ELF-1 (cell line): ENCODE measurements around the gene IL17F.

Experiments used
- DNase-seq: peaks from one replicate; pipeline ENCODE4 v3.0.0-alpha.2; 2016; ENCODE audit warnings: low read depth, low spot score

The IL17F gene

DNA sequence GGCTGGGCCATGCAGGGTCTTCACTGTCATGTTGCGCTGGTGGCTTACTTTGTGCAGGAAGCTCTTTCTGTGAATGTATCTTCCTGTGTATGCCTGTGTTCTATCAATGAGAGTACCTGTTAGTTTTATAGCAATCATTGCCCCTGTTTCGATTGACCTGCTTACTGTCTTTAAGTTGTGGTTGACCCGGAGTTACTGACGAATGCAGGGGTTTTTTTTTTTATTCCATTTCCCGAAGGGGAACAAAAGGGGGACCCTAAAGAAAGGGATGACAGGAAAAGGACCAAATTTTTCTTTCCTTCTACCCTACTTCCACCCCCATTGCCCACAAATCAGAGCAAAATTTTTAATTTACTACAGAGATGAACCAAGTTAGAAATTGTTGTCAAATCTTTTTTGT lies at the start of gene IL17F:
Gene IL17F (minus strand): TSS at position 101 of the 400 bp plus-strand sequence. CDS start 71 bp downstream, at position 30.
- no peak for DNase-seq

DNA sequence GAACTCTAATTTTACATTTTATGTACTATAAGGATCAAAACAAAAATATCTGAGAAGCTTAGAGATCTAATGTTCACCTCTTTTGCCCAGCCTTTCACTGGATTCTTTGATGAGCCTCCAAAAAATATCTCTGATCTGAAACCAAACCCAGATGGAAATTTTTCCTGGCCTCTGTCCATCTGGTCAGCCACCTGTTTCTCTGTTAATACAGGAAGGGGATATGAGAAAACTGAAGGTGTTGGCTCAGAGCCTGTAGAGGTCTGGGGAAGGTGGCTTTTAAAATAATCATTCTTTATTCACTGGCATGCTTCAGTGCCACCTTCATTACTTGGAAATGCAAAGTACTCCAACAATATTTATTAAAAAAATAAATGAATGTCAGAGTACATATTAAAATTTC lies 48.8 kb upstream of the IL17F start:
- no peak for DNase-seq

DNA sequence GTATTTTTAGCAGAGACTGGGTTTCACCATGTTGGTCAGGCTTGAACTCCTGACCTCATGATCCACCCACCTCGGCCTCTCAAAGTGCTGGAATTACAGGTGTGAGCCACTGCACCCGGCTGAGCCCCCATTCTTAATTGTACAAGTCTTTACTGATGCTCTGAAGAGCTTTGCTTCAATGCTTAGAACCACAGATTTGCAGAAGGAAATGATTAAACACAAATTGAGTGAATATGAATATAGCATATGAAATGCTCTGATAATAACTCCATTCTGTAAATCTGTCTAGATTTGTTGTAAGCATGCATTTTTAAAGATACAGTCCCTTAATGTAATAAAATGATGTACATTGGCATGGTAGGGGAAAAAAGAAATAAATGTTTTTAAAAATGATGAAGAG lies 44.5 kb upstream of the IL17F start:
- DNase-seq = no peak

DNA sequence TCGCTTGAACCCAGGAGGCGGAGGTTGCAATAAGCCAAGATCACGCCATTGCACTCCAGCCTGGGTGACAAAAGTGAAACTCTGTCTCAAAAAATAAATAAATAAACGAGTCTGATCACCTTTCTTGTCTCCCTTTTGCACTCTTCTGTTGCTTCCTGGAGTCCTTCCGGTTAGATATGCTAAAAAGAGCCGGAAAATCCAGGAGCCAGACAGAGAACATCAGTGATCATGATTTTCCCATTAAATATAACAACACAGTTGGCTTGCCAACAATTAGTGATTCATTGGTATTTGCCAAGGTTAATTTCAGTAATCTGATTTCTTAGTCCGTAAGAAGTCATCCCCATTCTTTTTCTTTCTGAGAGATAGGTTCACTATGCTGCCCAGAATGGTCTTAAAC lies 43.9 kb upstream of the IL17F start:
- no peak for DNase-seq

DNA sequence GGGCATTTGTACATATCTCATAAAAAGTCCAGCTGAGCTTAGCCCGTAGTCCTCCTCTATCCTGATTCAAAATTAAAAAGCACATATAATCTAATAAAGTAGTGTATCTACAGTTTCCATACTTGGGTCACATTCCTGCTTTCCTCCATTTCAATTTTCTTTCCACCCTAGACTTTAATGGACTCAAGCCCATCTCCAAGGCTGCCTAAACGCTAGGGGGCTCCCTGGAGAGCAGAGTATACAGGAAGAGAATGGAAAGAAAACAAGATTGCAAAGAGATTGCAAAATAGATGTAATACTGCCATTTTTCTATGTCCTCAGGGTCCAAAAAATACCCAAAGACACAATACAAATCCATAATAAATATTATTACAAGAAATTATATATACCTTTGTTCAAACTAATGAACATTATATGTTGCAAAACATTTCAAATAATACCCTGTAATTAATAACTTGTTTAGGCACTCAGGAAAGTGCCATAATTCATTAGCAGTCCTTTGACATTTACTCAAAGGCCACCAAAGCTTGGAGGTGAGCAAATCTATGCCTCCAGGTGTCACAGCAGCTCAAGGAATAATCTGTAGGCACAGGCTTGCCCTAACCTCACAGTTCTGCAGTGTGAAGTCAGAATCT lies 42.6 kb upstream of the IL17F start:
- DNase-seq = peak; percentile 46

DNA sequence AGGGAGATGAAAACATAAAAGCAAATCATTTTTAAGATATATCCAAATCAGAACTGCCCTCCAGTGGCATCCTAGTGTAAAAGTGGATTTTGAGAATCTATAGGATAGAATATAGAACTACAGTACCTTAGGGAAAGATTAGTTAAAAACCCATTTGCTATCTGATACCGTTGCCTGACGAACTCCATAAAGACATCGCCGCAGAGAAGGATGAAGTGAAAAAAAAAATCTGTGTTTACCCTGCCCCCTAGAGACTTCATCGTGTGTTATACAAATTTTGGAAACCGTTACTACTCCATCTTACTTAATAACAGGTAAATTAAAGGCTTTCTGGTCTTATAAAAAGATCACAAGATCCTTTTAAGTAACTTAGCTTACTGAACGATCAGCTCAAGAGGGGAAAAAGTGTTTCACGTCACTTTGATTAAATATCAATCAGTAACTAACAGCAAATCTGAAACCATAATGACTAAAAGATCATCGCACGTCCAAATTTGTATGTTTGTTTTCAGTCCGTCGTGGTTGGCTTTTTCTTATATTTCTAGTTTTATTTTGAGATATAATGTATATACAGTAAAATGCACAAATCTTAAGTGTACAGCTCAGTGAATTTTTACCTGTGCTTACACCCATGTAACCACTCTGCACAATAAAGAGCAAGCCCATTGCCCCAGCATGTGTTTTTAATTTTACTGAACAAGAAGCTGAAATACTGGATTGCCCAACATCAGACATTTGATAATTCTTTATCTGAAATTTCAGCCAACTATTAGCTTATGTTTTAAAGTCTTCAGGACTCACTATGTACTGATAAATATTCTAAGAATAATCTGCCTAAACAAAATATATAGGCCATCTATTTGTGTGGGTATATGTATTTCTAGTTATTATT lies 41.1 kb upstream of the IL17F start:
- DNase-seq = peak; percentile 26

DNA sequence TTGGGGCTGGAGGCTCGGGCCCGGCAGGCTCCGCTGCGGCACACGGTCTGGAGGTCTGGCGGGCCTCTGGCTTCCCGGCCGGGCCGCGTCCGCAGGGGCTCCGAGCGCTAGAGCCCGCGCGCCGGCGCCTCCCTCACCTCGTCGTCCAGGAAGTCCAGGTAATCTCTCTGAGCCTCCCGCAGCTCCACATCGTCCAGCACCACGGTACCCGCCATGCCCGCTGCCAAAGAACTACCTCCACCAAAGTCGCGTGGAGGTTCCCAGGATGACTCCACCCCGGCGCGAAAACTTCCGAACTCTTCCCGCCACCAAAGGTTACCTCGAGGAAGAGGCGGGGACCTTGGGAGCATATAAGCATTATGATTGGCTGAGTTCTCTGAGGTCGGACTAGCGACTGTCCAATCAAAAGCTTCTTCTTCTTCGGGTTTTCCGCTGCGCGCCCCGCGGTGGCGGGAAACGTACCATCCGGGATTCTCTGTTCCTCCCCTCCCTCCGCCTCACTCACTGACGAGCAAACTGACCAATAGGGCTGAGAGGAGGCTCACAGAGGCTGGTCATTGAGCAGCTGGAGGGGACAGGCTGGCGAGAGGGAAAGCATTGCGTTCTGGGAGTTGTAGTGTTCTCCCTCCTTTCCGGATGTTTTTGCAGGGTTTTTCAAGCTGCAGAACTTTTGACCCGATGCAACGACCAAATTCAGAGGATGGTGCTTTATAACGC lies 40.3 kb upstream of the IL17F start, which contains the start of gene MCM3:
Gene MCM3 (minus strand): TSS at position 283 of the 717 bp plus-strand sequence. CDS start 68 bp downstream, at position 215.
- peak; percentile 100 for DNase-seq

DNA sequence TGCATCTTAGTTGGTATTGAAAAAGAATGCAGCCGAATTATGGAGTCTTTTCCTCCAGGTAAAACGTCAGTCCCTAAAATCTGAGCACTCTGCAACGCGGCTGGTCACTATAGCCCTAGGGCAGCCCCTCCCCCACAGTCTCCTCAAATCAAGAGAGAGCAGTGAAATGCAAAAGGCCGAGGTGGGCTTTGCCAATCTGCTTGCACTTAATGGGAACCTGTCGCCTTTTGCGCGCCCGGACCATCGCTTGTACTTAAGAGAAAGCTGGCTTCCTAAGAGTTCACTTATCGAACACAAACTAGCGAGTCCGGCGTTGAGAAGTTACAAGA lies 39.8 kb upstream of the IL17F start:
- DNase-seq = peak; percentile 91

DNA sequence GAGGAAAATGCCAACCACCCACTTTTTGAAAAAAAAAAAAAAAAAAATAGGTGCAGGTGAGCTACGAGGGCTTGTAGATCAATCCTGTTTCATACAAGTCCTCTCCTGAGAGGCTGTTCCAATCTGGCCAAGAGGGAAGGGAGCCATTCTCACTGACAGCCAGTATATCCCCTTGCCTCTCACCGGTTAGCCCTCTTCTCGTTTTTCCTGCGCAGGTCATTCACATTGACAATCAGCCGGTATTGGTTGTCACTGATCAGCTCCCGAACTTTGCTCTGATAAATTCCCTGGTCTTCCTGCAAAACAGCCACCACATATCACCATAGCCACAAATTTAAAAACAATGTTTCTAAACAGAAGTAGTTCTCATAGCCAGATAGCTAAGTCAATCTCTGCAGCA lies 38.8 kb upstream of the IL17F start:
- DNase-seq = no peak

DNA sequence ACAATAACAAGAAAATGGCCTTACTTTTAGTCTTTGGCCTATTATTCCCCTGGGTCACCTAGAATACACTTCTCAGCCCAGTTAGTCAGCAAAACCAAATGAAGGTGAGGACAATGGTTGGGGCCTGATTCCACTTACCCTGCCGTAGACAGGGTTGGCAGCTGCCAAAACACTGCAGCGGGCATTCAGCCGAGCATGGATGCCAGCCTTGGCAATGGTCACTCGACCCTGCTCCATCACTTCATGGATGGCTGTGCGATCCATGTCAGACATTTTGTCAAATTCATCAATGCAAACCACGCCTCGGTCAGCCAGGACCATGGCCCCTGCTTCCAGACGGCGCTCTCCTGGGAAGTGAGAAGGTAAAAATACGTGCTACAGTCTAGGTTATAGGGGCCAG lies 31.8 kb upstream of the IL17F start:
- no peak for DNase-seq

DNA sequence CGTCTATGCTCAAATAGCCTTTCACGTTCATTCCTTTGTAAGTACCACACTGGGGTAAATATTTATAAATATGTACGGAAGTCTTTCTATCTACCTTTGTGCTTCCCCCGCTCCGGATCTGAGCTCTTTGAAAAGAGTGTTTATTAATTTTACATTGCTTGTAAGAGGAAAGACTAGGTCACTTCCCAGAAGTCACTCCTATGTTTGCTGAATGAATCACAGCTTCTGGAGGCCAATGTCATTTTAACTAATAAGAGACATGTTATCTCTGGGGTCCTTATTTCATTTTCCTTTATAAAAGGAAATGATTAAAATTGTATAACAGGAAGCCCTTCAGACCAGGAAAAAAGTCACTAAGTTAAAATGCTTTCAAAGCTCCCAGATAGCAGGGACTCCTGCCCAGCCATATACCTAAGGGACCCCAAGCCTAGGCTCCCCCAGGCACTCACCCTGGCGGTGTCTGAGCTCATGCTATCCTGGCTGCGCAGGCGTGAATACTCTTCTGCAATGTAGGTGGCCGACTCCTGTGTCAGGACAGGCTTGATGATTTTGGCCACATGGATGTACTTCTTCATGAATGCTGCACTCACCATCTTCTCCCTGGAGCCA lies 27.7 kb upstream of the IL17F start:
- no peak for DNase-seq

DNA sequence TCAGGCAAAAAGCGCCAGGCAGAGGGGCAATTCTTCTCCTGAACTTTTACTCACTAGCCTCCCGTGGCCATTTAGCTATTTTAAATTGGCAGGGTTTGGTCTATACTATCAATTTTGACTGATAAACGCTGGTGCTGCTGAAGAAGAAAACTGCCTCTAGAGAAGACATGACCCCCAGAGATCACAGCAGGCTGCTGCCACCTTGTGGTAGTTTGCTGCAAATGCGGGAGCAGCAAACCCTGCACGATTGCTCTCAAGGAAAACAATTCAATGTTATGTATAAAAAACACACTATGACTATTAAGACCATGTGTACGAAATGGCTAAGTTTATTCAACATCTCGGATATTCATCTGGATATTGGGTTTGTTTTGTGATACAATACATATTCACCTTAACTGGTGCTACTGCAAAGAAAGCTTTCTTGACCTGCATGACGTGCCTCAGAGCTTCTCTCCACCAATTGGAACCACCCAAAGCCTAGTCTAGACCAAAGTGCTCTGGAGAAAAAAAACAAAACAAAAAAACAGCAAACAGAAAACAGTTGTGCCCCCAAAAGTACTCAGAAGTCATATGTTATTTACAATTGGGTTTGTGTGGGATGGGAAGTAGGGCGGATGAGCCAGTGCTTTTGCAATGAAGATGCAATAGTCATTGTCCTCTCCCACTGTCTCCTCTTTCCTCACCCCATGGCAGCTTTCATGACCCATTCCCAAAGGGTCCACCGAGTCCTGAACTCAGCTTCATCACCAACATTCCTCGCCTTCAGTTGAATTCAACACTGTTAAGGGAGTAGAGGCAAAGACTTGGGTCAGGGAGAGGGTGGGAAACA lies 19.6 kb upstream of the IL17F start:
- DNase-seq = peak; percentile 77

DNA sequence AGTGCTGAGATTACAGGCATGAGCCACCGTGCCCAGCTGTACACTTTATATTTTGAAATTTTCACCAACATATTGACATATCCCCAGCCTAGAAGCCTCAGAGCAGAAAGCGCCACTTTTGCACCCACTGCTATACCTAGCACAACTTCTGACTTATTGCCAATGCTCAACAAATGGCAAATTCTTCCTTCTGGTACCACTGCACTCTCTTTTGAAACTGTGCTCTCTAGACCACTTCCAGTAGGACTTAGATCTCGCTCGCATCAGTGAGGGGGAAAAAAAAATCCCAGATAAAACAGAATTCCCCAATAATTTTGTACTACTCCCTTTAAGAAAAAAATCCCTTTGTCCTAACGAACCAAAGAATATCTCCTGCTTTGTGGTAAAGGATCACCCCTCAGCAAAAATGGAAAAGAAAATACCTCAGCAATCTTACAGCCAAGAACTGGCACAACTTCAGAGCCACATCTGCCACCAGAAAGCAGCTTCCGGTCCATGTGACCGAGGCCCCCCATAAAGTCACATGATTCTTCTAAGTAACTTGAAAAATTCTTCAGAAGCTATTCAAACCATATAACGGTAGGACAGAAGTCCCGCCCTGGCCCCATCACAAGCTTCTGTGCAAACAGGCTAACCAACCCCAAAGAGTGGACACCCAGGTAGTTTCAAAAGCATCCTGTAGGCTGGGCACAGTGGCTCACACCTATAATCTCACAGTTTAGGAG lies 18.5 kb upstream of the IL17F start:
- DNase-seq = no peak

DNA sequence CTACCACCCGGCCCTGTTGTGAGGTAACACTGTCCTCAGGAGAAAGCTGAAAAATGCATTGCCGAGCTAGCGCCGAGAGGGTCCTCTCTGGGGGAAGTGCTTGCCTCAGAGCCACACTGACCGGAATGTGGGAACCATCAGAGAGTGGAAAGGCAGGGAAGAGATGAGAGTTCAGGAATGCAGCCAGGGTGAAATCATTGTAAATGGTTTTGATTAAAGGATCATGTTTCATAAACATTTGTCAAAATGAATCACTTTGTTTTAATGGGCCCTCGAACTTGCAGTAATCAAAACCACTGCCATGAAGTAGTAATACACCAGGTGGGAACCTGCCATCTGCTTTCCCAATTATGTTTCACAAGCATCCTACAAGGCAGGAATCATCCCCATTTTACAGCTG lies 16.9 kb upstream of the IL17F start:
- DNase-seq = no peak

DNA sequence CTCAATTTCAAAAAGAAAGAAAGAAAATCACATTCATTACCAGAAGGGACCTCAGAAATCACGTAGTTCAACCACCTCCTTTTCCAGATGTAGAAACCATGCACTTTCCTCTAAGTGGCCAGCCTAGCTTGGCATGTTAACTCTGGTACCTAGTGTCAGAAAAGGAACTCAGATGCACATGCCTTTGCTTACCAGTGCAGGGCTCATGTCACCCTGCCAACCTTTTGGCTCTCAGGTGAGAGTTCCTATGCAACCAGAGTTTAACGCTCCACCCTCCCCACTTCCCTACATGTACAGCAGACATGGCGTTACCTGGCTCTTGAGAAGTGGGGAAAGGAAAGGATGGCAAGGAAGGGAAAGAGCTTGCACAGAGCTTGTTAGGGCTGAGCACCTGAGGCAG lies 16.3 kb upstream of the IL17F start:
- no peak for DNase-seq

DNA sequence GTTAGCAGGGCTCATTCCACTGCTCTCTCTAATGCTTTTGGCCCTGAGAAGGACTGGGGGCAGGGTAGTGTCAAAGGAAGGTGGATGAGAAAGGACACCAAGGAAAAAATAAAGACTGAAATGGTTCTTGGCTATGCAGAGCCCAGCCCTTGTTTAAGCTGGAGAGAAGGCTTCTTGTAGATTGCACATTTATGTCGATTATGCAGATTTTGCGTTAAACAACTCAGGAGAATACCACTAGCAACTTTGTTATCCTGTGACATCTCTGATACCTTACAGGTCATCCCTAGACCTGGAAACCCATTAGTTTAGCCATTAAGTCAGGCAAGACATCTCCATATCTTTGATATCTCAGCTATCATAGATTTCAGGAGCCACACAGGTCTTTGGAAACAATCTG lies 11.1 kb upstream of the IL17F start:
- no peak for DNase-seq

DNA sequence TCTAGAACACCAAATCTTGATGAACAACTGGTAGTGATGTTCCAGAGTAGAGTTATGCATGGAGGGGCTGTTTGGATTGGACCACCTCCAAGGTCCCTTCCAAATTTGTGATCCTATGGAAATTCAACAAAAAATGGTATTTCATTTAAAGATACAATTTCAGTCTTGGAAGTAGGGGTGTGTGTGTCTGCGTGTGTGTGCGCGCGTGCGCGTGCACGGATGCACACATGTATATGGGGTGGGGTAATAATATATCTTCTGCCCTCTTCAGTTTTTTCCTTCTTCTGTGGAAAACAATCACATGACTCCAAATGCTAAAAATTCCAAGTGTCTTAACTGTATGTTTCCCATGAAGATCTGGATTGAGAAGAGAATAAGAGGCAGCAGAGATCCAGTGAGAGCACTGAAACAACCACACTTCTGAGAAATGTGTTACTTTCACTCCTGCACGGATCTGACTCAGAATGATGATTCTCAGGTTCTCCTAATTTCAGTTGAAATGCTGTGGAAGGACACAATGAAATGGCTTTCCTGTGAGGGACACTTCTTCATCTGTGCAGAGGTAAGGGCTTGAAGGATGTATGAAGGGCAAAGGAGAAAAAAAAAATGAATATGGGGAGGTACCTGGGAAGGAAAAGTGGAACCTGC lies 10.6 kb upstream of the IL17F start:
- no peak for DNase-seq

DNA sequence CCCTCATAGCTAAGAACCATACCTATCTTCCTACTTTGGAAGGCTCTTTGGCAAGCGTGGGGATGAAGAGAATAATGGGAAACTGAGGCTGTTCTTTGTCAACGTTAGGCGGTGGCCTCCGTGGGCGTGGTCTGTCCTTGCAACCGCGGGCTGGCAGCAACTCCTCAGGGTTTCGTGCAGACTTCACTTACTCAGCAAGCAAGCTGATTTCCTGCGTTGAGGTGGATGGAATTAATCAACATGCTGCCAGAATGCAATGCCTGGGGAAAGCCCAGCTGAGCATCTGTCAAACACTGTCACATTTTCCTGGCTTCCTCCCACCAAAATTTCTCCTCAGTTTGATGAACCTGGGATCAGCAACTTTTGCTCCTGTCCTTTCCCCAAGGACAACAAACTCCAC lies 9.2 kb upstream of the IL17F start:
- DNase-seq = no peak

DNA sequence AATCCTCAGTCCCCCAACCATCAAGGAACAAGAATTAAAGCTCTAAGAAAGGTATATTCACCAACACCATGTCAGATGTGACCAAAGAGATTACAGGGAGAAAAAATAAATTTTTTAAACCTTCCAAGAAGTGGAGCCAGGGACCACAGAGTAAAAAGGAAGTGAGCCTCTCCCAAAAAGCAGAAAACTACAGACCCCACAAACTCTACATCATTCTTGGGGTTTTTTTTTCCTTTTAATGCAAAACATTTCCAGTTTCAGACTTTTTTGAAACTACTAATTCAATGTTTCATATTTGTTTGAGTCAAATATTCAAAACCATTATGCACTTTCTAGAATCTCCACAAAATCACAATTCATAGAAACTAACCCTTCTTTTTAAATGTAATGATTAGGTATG lies 6.8 kb upstream of the IL17F start:
- DNase-seq = no peak

DNA sequence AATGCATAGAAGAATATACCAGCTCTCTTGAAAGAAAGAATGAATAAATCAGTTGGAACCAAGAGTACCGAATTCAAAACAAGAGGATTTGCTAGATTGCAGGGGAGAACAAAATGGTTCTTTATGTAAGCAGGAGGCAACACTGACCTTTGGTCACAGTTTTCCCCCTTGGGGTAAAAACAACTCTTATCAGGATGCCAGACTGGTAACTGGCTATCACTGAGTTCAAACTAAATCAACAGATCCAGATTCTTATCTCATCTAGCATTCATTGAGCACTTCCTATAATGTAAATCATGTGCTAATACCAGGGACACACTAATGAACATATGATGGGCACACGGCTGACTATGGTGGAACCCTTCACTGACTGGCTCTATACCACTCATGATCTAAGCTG lies 4.8 kb upstream of the IL17F start:
- no peak for DNase-seq
